IPS-20b (cell line): ENCODE measurements around the gene CAV2.

Experiments used
- H3K27ac ChIP-seq: one replicate; pipeline ENCODE4 v1.5.1; 2013; ENCODE audit warnings: low read length
- H3K27me3 ChIP-seq: 2 replicates; pipeline ENCODE4 v1.6.1; 2013; ENCODE audit warnings: mild to moderate bottlenecking, low read length, inconsistent platforms; ENCODE audit not compliant: insufficient read depth
- H3K36me3 ChIP-seq: 2 replicates; pipeline ENCODE4 v1.6.1; 2013; ENCODE audit warnings: low read depth, mild to moderate bottlenecking, inconsistent platforms, low read length, moderate library complexity; ENCODE audit not compliant: insufficient read depth
- H3K4me1 ChIP-seq: 2 replicates; pipeline ENCODE4 v1.6.1; 2013; ENCODE audit warnings: mild to moderate bottlenecking, control low read depth, inconsistent platforms, low read length, moderate library complexity; ENCODE audit not compliant: insufficient read depth
- H3K4me3 ChIP-seq: 2 replicates; pipeline ENCODE4 v1.5.1; 2013; ENCODE audit warnings: mild to moderate bottlenecking, low read length, inconsistent platforms
- H3K9ac ChIP-seq: 2 replicates; pipeline ENCODE4 v1.6.1; 2013; ENCODE audit warnings: low read depth, mild to moderate bottlenecking, inconsistent platforms, low read length, moderate library complexity
- H3K9me3 ChIP-seq: 2 replicates; pipeline ENCODE4 v1.6.1; 2013; ENCODE audit warnings: mild to moderate bottlenecking, low read depth, low read length, inconsistent platforms; ENCODE audit not compliant: insufficient read depth

CAV2 gene

GRCh38 chr7:116526897-116527296, 27.4 kb downstream of the CAV2 start:
- H3K4me3 ChIP-seq, result peak overlapping the region; percentile 90
- no peak overlapping the region for H3K27ac ChIP-seq
- peaks cover 16% of the 10 kb centered on the region for H3K4me1 ChIP-seq
- H3K9me3 ChIP-seq, result no peaks in the 10 kb centered on the region
- no peaks in the 10 kb centered on the region for H3K36me3 ChIP-seq
- H3K27me3 ChIP-seq, result peaks cover 48% of the 10 kb centered on the region
- H3K9ac ChIP-seq, result peak overlapping the region; percentile 63; the same call in 1 of the 2 replicates

DNA sequence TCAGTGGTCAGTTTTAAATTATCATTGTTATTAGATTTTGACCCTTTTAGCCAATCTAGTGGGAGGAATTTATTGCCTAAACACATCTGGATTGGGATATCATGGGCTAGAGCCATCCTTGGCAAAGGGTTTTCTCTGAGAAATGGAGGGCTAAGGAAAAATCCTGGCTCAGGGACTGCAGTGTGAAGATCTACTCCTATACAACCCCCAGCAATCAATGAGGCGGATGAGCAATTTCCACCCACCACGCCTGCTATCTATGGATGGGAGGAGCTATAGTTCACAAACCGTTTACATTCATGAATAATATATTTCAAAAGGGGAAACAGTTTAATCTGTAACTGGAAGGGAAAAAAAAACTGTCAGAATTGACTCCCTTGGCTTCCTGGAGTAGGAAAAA, 28.0 kb downstream of the CAV2 start:
- Histone ChIP-seq H3K27ac (no peak overlapping the region), H3K4me3 (0 out of 2 replicates have a peak overlapping the region, but pooled peaks have one; percentile 90), H3K27me3 (peaks cover 48% of the 10 kb centered on the region), H3K36me3 (no peaks in the 10 kb centered on the region), H3K9ac (no peak overlapping the region), H3K9me3 (no peaks in the 10 kb centered on the region), H3K4me1 (peaks cover 10% of the 10 kb centered on the region)

GRCh38 chr7:116528008-116528789, 28.7 kb downstream of the CAV2 start:
- H3K27ac ChIP-seq, result no peak overlapping the region
- H3K27me3 ChIP-seq, result peaks cover 48% of the 10 kb centered on the region
- H3K4me3 ChIP-seq, result no peak overlapping the region
- H3K4me1 ChIP-seq, result peaks cover 7% of the 10 kb centered on the region
- no peaks in the 10 kb centered on the region for H3K36me3 ChIP-seq
- H3K9ac ChIP-seq, result no peak overlapping the region
- no peaks in the 10 kb centered on the region for H3K9me3 ChIP-seq

DNA sequence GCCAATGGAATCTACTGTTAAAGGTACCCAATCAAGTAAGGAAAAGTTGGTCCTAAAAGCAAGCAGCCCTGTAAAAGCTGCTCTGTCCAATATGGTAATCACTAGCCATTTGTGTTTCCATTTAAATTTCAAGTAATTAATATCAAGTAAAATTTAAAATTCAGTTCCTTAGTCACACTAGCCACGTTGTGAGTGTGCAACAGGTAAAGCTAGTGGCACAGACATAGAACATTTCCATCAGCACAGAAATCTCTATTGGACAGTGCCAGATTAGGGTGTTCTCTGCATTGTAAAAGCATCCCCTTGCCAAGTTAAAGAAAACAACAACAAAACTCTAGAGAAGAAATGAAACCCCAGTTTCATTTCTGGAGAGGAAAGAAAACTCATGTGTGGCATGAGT, 29.7 kb downstream of the CAV2 start:
- Histone ChIP-seq H3K4me3 (no peak overlapping the region), H3K27ac (no peak overlapping the region), H3K36me3 (no peaks in the 10 kb centered on the region), H3K4me1 (peaks cover 3% of the 10 kb centered on the region), H3K9ac (no peak overlapping the region), H3K9me3 (no peaks in the 10 kb centered on the region), H3K27me3 (peaks cover 42% of the 10 kb centered on the region)

GRCh38 chr7:116530107-116530820, 30.7 kb downstream of the CAV2 start:
- Histone ChIP-seq H3K4me3 (no peak overlapping the region), H3K27ac (no peak overlapping the region)

DNA sequence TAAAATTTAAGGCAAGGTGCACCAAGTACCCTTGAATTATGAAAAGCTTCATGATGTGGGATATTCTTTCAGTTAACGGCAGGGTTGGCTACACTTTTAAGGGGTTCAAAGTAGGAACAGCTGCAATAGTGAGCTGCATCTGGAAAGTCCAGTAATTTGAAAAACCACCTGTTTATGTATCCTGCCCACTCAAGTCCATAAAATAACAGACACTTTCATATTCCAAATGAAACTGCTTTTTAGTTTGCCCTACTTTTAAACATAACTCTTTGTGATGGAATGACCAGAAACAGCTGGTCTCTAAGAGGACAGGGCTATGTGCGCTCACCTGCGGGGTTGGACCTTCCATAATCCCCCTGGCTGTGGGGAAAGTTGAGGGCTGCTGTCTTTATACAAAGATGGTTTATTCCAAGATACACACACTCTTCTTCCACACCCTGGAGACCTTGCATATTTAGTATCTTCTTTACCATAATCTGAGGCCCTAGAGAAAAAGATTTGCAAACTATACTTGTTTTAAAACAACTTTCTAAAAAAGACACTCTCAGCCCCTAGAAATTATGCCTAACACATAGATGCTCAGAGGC, 32.7 kb downstream of the CAV2 start:
- H3K9ac ChIP-seq, result no peak overlapping the region
- no peak overlapping the region for H3K4me3 ChIP-seq
- H3K27ac ChIP-seq, result no peak overlapping the region
- no peaks in the 10 kb centered on the region for H3K9me3 ChIP-seq
- H3K4me1 ChIP-seq, result no peaks in the 10 kb centered on the region
- H3K27me3 ChIP-seq, result peaks cover 12% of the 10 kb centered on the region
- H3K36me3 ChIP-seq, result no peaks in the 10 kb centered on the region

More at GRCh38 chr7:116530107-116530820, 30.7 kb downstream of the CAV2 start:
- Histone ChIP-seq H3K27me3 (peaks cover 32% of the 10 kb centered on the region), H3K9me3 (no peaks in the 10 kb centered on the region), H3K9ac (no peak overlapping the region), H3K4me1 (peaks cover 2% of the 10 kb centered on the region; the same call in 1 of the 2 replicates), H3K36me3 (no peaks in the 10 kb centered on the region)

DNA sequence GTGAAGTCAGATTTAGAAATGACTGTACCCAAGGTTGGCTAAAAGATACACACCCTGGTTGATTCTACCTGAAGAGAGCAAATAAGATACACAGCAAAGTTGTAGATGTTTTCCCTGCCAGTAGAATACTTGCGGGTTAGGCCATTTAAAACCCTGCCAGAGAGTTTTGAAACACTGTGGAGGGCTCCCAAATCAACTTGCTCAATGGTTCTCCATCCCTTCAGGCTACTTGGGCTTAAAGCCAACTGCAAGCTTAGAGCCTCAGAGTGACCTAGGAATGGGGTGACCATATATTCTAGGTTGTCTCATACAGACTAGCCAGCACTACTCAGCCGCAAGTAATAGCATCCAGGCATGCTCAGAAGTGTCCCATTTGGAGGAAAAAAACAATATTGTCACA, 35.3 kb downstream of the CAV2 start:
- Histone ChIP-seq H3K9me3 (no peaks in the 10 kb centered on the region), H3K27ac (no peak overlapping the region), H3K36me3 (no peaks in the 10 kb centered on the region), H3K9ac (no peak overlapping the region), H3K4me1 (no peaks in the 10 kb centered on the region), H3K4me3 (no peak overlapping the region), H3K27me3 (no peaks in the 10 kb centered on the region)

DNA sequence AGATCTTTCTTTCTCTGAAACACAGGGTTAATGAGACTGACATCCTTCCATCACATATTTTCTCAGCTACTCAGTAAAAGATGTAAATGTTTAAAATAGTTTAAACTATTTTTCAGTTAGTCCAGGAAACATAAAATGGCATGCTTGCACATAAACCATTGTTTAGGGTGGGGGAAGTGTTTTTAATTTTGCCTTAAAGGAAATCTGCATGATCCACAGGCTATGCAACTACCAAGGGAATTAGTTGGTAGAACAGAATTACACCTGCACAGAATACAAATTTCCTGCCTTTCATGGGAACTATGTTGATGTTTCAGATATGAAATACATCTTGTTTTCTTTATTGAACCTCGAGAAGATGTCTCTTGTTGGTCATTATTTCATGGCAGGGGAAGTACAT, 35.9 kb downstream of the CAV2 start:
- no peak overlapping the region for H3K27ac ChIP-seq
- H3K4me1 ChIP-seq, result no peaks in the 10 kb centered on the region
- H3K27me3 ChIP-seq, result no peaks in the 10 kb centered on the region
- no peak overlapping the region for H3K4me3 ChIP-seq
- H3K9me3 ChIP-seq, result no peaks in the 10 kb centered on the region
- no peak overlapping the region for H3K9ac ChIP-seq
- H3K36me3 ChIP-seq, result no peaks in the 10 kb centered on the region

GRCh38 chr7:116538138-116538537, 38.6 kb downstream of the CAV2 start:
- Histone ChIP-seq H3K36me3 (no peaks in the 10 kb centered on the region), H3K4me3 (no peak overlapping the region), H3K4me1 (no peaks in the 10 kb centered on the region; the same call in 1 of the 2 replicates), H3K9me3 (no peaks in the 10 kb centered on the region), H3K27ac (no peak overlapping the region), H3K9ac (no peak overlapping the region), H3K27me3 (no peaks in the 10 kb centered on the region)

- Histone ChIP-seq H3K4me1 (no peaks in the 10 kb centered on the region; the same call in 1 of the 2 replicates), H3K27ac (no peak overlapping the region), H3K9ac (no peak overlapping the region), H3K27me3 (no peaks in the 10 kb centered on the region), H3K36me3 (no peaks in the 10 kb centered on the region), H3K4me3 (no peak overlapping the region), H3K9me3 (no peaks in the 10 kb centered on the region)
These were observed 40.3 kb downstream of the CAV2 start for GRCh38 chr7:116539879-116540278.

DNA sequence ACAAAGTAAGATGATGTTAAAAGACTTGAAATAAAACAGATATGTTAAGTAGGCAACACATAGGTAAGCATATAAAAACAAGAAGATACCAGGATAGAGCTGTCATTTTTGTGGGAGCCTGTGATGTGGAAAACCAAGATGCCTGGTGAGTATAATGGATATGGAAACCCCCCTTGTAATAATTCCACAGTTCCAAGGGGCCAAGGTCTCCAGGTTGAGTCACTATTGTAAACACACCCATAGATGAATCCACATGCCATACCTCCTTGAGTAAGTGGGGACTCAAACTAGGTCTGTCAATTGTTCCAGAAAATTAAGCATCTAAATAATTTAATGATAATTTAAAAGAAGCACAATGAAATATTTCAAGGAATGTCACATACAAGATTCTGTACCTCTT, 41.2 kb downstream of the CAV2 start:
- Histone ChIP-seq H3K36me3 (no peaks in the 10 kb centered on the region), H3K4me1 (no peaks in the 10 kb centered on the region; the same call in 1 of the 2 replicates), H3K9me3 (no peaks in the 10 kb centered on the region), H3K4me3 (no peak overlapping the region), H3K27me3 (no peaks in the 10 kb centered on the region), H3K9ac (no peak overlapping the region), H3K27ac (no peak overlapping the region)
